ENCODE data around the gene CWC22. TPM values are rescaled to one million over a fixed set of nuclear protein-coding genes. Genes with fewer than 3 reads are reported as not detected.

The CWC22 gene
- total and polyA plus RNA-seq, 2 of the 8 experiments (the other 6 are each of a cell fraction or from before 2014, with no cell fraction given) = 3.7 to 34.0 TPM

- no peak overlapping the region for H3K18ac ChIP-seq (ENCODE audit: extremely low read depth, low read length)
- no peaks in the 10 kb centered on the region for H3K36me3 ChIP-seq (ENCODE audit: control insufficient read depth in 2 of 4, insufficient read depth in 4 of 4, low read length in 3 of 4)
- no peak overlapping the region for H3K4ac ChIP-seq (replicated peaks; ENCODE audit: insufficient read length, low read depth, low read length)
- no peak overlapping the region for H2AK5ac ChIP-seq (ENCODE audit: low read depth, low read length)
- no peak overlapping the region for H2BK120ac ChIP-seq (replicated peaks; ENCODE audit: low read depth, low read length)
- H4K20me1 ChIP-seq (replicated peaks in 1 of 2; ENCODE audit: control insufficient read depth in 1 of 2, insufficient read depth in 2 of 2, low read length in 2 of 2) = no peaks in the 10 kb centered on the region
- H3K4me3 ChIP-seq (ENCODE audit: extremely low read depth in 1 of 4, insufficient read depth in 2 of 4, low read depth in 3 of 4, low read length in 4 of 4) = no peak overlapping the region
- H3K79me1 ChIP-seq (ENCODE audit: low read depth, low read length) = no peaks in the 10 kb centered on the region
- no peak overlapping the region for H4K5ac ChIP-seq (ENCODE audit: insufficient read length, low read depth, low read length)
- no peak overlapping the region for H2AFZ ChIP-seq (ENCODE audit: low read length)
- H3K9ac ChIP-seq (replicated peaks in 1 of 4; ENCODE audit: extremely low read depth in 1 of 4, low read depth in 3 of 4, low read length in 3 of 4) = no peak overlapping the region
- no peak overlapping the region for H3K23ac ChIP-seq (ENCODE audit: insufficient read length)
- H4K8ac ChIP-seq (ENCODE audit: extremely low read depth, insufficient read depth, low read length) = no peak overlapping the region
- no peak overlapping the region for H2BK12ac ChIP-seq (ENCODE audit: low read depth, low read length)
- TF ChIP-seq EZH2 (IDR thresholded peaks at IDR 0.05; ENCODE audit: low read depth, low read length, severe bottlenecking) = no peak
- no peak overlapping the region for H3K4me2 ChIP-seq (ENCODE audit: insufficient read depth in 1 of 2, low read depth in 2 of 2, low read length in 2 of 2)
- peaks cover 0 to 4% of the 10 kb centered on the region in 2 experiments; a peak in 1 of 4 replicates for H3K9me3 ChIP-seq (ENCODE audit: insufficient read depth in 2 of 2, low read depth in 1 of 2, low read length in 1 of 2)
- no peaks in the 10 kb centered on the region for H3K27me3 ChIP-seq (replicated peaks in 1 of 4; ENCODE audit: control insufficient read depth in 3 of 4, extremely low read depth in 1 of 4, insufficient read depth in 3 of 4, low read length in 3 of 4)
- no peak for DNase-seq (ENCODE audit: low read depth in 1 of 2, low spot score in 2 of 2)
- H3K27ac ChIP-seq (ENCODE audit: low read depth, low read length) = no peak overlapping the region
- no peaks in the 10 kb centered on the region for H3K23me2 ChIP-seq (ENCODE audit: low read depth, low read length)
- CTCF ChIA-PET (ENCODE audit: partially characterized antibody) = interaction anchor here (1.0 to 3.9 kb wide), 10 partner anchors 11 to 176 kb away, joined by 4 to 24 read pairs (median 12); no protein-coding TSS in a partner anchor
- peaks cover 0 to 3% (median 0%) of the 10 kb centered on the region in 4 experiments; a peak in 1 of 7 replicates for H3K4me1 ChIP-seq (replicated peaks in 1 of 4; ENCODE audit: control insufficient read depth in 3 of 4, insufficient read depth in 4 of 4, low read length in 3 of 4)
- H2BK5ac ChIP-seq (ENCODE audit: low read depth, low read length) = no peak overlapping the region
- no peak for FAIRE-seq
- H4K91ac ChIP-seq (replicated peaks; ENCODE audit: insufficient read length, low read length) = no peak overlapping the region
- H3K79me2 ChIP-seq (ENCODE audit: control insufficient read depth in 1 of 2, insufficient read depth in 2 of 2, low read length in 2 of 2) = no peaks in the 10 kb centered on the region
- no peak overlapping the region for H3K56ac ChIP-seq (replicated peaks; ENCODE audit: insufficient read length, low read depth, low read length)
- H3K14ac ChIP-seq (ENCODE audit: insufficient read length) = no peak overlapping the region
- H2BK20ac ChIP-seq (ENCODE audit: low read length) = no peak overlapping the region
- H2BK15ac ChIP-seq (ENCODE audit: low read length) = no peak overlapping the region
- 93% methylated on average over 5 of the region's 5 CpGs; no CpG with 5 or more reads in 1 of the 2 experiments for WGBS, 2 experiments (ENCODE audit: extremely low coverage in 1 of 2, insufficient coverage in 1 of 2, insufficient read length in 1 of 2, insufficient replicate concordance in 2 of 2, low coverage in 1 of 2, low lambda C conversion rate in 2 of 2, missing lambda C conversion rate in 1 of 2)
- POLR2A ChIA-PET (ENCODE audit: partially characterized antibody) = no interaction called here
Observed at GRCh38 chr2:179900655-179901054, 106.4 kb downstream of the CWC22 start.

Measured in H1 (cell line).